ENCODE results near the gene CA5B. TPM values are rescaled to one million over a fixed set of nuclear protein-coding genes. Genes with fewer than 3 reads are reported as not detected.

Gene CA5B
- total and polyA plus RNA-seq, 10 of the 15 experiments (the other 5 are each of a cell fraction or from before 2014, with no cell fraction given) = 1.2 to 6.0 (median 3.2) TPM

DNA sequence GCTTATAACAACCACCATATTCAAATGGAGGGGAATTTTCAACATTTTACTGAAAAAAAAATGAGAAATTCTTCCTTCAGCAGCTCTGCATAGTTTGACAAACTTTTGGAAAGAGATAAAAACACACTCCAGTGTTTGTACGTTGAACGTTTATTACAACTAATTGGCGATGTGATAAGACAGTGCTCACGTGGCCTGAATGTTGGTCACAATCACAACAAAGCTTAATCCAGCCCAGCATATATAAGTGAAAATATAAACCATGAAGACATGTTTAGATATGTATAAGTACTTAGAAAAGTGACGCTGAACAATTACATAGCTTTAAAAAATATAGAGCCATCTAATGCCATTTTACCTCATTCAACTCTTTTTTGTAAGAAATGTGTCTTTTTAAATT is 87.9 kb downstream of the CA5B start:
- ChIA-PET SMC1A (ENCODE audit: uncharacterized antibody, unreplicated experiment) (interaction anchor here (1.6 kb wide), 1 partner anchor 35 kb away, joined by 4 read pairs; no protein-coding TSS in a partner anchor), RAD21 (ENCODE audit: unreplicated experiment) (no interaction called here), CTCF (interaction anchor here (0.7 to 1.2 kb wide), 3 partner anchors 10 to 107 kb away, joined by 3 to 4 read pairs (median 3); no protein-coding TSS in a partner anchor), POLR2A (no interaction called here)
- no peaks in the 10 kb centered on the region for H3K27me3 ChIP-seq (replicated peaks in 1 of 2; ENCODE audit: control insufficient read depth in 2 of 2, insufficient read depth in 2 of 2, low read length in 1 of 2)
- H3K4me3 ChIP-seq = no peak overlapping the region
- no peaks in the 10 kb centered on the region for H3K79me2 ChIP-seq (ENCODE audit: control insufficient read depth, insufficient read depth, low read length)
- no peak for DNase-seq (ENCODE audit: low read depth, low spot score)
- peaks cover under 1 to 23% of the 10 kb centered on the region in 2 experiments for H3K36me3 ChIP-seq (ENCODE audit: control insufficient read depth in 2 of 2, insufficient read depth in 2 of 2, low read length in 1 of 2)
- H4K20me1 ChIP-seq (ENCODE audit: control insufficient read depth, insufficient read depth) = no peaks in the 10 kb centered on the region
- TF ChIP-seq, protein P1, sequence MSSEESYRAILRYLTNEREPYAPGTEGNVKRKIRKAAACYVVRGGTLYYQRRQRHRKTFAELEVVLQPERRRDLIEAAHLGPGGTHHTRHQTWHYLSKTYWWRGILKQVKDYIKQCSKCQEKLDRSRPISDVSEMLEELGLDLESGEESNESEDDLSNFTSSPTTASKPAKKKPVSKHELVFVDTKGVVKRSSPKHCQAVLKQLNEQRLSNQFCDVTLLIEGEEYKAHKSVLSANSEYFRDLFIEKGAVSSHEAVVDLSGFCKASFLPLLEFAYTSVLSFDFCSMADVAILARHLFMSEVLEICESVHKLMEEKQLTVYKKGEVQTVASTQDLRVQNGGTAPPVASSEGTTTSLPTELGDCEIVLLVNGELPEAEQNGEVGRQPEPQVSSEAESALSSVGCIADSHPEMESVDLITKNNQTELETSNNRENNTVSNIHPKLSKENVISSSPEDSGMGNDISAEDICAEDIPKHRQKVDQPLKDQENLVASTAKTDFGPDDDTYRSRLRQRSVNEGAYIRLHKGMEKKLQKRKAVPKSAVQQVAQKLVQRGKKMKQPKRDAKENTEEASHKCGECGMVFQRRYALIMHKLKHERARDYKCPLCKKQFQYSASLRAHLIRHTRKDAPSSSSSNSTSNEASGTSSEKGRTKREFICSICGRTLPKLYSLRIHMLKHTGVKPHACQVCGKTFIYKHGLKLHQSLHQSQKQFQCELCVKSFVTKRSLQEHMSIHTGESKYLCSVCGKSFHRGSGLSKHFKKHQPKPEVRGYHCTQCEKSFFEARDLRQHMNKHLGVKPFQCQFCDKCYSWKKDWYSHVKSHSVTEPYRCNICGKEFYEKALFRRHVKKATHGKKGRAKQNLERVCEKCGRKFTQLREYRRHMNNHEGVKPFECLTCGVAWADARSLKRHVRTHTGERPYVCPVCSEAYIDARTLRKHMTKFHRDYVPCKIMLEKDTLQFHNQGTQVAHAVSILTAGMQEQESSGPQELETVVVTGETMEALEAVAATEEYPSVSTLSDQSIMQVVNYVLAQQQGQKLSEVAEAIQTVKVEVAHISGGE (CRISPR knock-in tag; IDR thresholded peaks at IDR 0.05) = no peak
- TF ChIP-seq SMAD1 (IDR thresholded peaks at IDR 0.05; ENCODE audit: low read depth, partially characterized antibody) (no peak), NFIC (IDR thresholded peaks at IDR 0.05; ENCODE audit: low read depth, low read length) (no peak), CREB1 (IDR thresholded peaks at IDR 0.05; ENCODE audit: low read depth) (no peak), SIN3A (IDR thresholded peaks at IDR 0.05; ENCODE audit: low read depth, low read length) (no peak)
- no peak overlapping the region for H3K9ac ChIP-seq (ENCODE audit: control insufficient read depth, insufficient read depth, low read length)
- ATAC-seq = no peak
- WGBS (ENCODE audit: insufficient coverage, insufficient replicate concordance, low lambda C conversion rate, missing lambda C conversion rate) = 90% methylated on average over 5 of the region's 5 CpGs
- no peaks in the 10 kb centered on the region for H3K9me3 ChIP-seq (replicated peaks; ENCODE audit: control insufficient read depth, insufficient read depth, low read length)
- H3K4me1 ChIP-seq (ENCODE audit: control insufficient read depth, insufficient read depth, low read length) = no peaks in the 10 kb centered on the region
- in situ Hi-C loops (cut with MboI) = no loop called here
- no peak overlapping the region for H2AFZ ChIP-seq (ENCODE audit: control insufficient read depth, low read depth, low read length)
- no peak overlapping the region for H3K27ac ChIP-seq (ENCODE audit: control insufficient read depth, insufficient read depth)
- no TSS peak for BruUV-seq (replicated peaks)
- FAIRE-seq = no peak
- no peak overlapping the region for H3K4me2 ChIP-seq (ENCODE audit: control insufficient read depth, insufficient read depth)
- intact Hi-C loops (cut with micrococcal nuclease; ENCODE audit: unreplicated experiment) = no loop called here

Measured in GM12878 (cell line).